Breast epithelium (tissue), 4 donors: Measurements from ENCODE around the gene RENBP. TPM values are rescaled to one million over a fixed set of nuclear protein-coding genes. Genes with fewer than 3 reads are reported as not detected.

Source experiments
- DNase-seq, 2 donors: peaks; one replicate each; pipeline ENCODE4 v3.0.0-alpha.2; 2019; ENCODE audit warnings: low spot score in 2 of 2
- H3K27ac ChIP-seq, 2 donors: fragments of 200-600 bp; sonication (generic) in 1 of 2; one replicate each; pipeline ENCODE4 v1.5.1; 2016 to 2019; ENCODE audit warnings: mild to moderate bottlenecking in 1 of 2
- H3K27me3 ChIP-seq, 2 donors: fragments of 200-600 bp; sonication (generic) in 1 of 2; one replicate each; pipeline versions ENCODE4 v1.5.1 to v1.6.0; 2017 to 2019; ENCODE audit warnings: control low read depth in 1 of 2, mild to moderate bottlenecking in 1 of 2
- H3K36me3 ChIP-seq: fragments of 200-600 bp; one replicate; pipeline ENCODE4 v1.5.1; 2019
- H3K4me1 ChIP-seq, 2 donors: fragments of 200-600 bp; sonication (generic); one replicate each; pipeline ENCODE4 v1.5.1; 2016 to 2019; ENCODE audit warnings: control low read depth in 1 of 2
- H3K4me3 ChIP-seq, 3 donors: fragments of 200-600 bp; sonication (generic); 1 replicate in 2 of 3; 2 replicates in 1 of 3; pipeline ENCODE4 v1.5.1; 2016 to 2019; ENCODE audit warnings: mild to moderate bottlenecking in 3 of 3, moderate library complexity in 2 of 3
- H3K9me3 ChIP-seq, 2 donors: fragments of 200-600 bp; sonication (generic) in 1 of 2; one replicate each; pipeline ENCODE4 v1.5.1; 2016 to 2019; ENCODE audit warnings: control low read depth in 1 of 2
- POLR2A ChIP-seq: fragments of 450-650 bp; IDR thresholded peaks from one replicate; pipeline ENCODE4 v1.6.1; 2016; ENCODE audit warnings: antibody characterized with exemption, mild to moderate bottlenecking, moderate library complexity
- POLR2AphosphoS5 ChIP-seq, 3 donors: sonication (generic); formaldehyde crosslinking; IDR thresholded peaks; one replicate each; pipeline ENCODE4 v1.6.1; 2017; ENCODE audit warnings: antibody characterized with exemption in 3 of 3
- intact Hi-C: fragments of 100-400 bp; cut with DNase I; formaldehyde crosslinking; loops from one replicate; pipeline ENCODE4 v1.15.1; 2023; ENCODE audit warnings: low total_unique reads
- total RNA-seq, 3 donors: library from RNA; depleted of rRNA; stranded (reverse); fragments of >200 nt; gene quantifications; one replicate each; pipeline ENCODE4 v1.1.0, GENCODE V29; 2016
- TF ChIP-seq, protein P1 (sequence below), 3 donors: fragments of 450-650 bp; IDR thresholded peaks; one replicate each; pipeline ENCODE4 v1.5.1; 2016 to 2017; ENCODE audit warnings: antibody characterized with exemption in 3 of 3, mild to moderate bottlenecking in 3 of 3, moderate library complexity in 3 of 3

The RENBP gene
- total RNA-seq, 3 donors from 2014 or later, result 6.6 to 50.7 (median 6.9) TPM

DNA sequence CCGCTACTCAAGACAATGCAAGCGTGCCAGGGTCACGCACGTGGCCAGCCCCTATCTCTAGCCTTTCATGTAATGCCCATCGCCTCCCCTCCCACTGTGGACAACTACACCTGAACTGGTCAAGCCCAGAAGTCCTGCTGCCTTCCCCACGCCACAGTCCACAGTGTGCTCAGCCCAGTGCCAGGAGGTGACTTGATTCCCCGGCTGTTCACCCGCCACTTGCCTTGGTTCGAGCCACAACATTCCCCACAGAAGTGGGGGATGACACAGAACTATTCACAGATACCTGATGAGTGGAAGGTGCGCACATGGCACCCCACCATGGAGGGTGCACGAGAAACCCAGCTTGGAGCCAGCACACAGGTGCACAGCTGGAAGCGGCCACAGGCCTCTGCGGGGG, 25.2 kb downstream of the RENBP start:
- H3K9me3 ChIP-seq, result no peaks in the 10 kb centered on the region
- no peaks in the 10 kb centered on the region for H3K4me1 ChIP-seq
- H3K4me3 ChIP-seq, result no peak overlapping the region
- no peaks in the 10 kb centered on the region for H3K36me3 ChIP-seq
- DNase-seq, result no peak
- intact Hi-C loops, result no loop called here
- H3K27me3 ChIP-seq, result peaks cover 0 to 71% of the 10 kb centered on the region in 2 donors
- TF ChIP-seq POLR2A (no peak), POLR2AphosphoS5 (IDR thresholded peaks at IDR 0.05) (no peak)
- TF ChIP-seq, protein P1, sequence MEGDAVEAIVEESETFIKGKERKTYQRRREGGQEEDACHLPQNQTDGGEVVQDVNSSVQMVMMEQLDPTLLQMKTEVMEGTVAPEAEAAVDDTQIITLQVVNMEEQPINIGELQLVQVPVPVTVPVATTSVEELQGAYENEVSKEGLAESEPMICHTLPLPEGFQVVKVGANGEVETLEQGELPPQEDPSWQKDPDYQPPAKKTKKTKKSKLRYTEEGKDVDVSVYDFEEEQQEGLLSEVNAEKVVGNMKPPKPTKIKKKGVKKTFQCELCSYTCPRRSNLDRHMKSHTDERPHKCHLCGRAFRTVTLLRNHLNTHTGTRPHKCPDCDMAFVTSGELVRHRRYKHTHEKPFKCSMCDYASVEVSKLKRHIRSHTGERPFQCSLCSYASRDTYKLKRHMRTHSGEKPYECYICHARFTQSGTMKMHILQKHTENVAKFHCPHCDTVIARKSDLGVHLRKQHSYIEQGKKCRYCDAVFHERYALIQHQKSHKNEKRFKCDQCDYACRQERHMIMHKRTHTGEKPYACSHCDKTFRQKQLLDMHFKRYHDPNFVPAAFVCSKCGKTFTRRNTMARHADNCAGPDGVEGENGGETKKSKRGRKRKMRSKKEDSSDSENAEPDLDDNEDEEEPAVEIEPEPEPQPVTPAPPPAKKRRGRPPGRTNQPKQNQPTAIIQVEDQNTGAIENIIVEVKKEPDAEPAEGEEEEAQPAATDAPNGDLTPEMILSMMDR (IDR thresholded peaks at IDR 0.05), result no peak
- no peak overlapping the region for H3K27ac ChIP-seq

- Histone ChIP-seq H3K27me3 (peaks cover 0 to 72% of the 10 kb centered on the region in 2 donors), H3K4me1 (no peaks in the 10 kb centered on the region), H3K36me3 (no peaks in the 10 kb centered on the region), H3K27ac (no peak overlapping the region), H3K4me3 (no peak overlapping the region), H3K9me3 (no peaks in the 10 kb centered on the region)
- no peak for TF ChIP-seq POLR2AphosphoS5 (IDR thresholded peaks at IDR 0.05)
- TF ChIP-seq POLR2A, result no peak
- intact Hi-C loops, result no loop called here
- DNase-seq, result peak in 1 of 2 donors; percentile 48
These were observed 26.6 kb downstream of the RENBP start for GRCh38 chrX:153917869-153918268.

DNA sequence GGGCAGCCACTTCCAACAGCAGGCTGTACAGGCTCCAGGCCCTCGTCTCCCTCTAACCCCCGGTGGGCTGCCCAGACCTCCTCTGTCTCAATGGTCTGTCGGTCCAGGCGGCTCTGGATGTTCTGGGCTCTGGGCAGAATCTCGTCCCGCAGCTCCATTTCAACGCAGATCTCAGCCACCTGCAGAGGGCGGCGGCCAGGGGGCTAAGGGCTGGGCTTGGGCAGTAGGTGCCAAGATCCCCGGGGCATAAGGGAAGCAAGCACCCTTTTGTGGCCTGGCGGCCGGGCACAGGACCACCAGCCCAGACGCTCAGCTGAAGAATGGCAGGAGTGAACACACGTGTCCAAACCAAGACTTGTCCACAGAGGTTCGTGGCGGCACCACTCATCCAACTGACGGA, 30.7 kb downstream of the RENBP start:
- intact Hi-C loops, result no loop called here
- Histone ChIP-seq H3K27me3 (peaks cover 0 to 65% of the 10 kb centered on the region in 2 donors), H3K27ac (no peak overlapping the region), H3K36me3 (no peaks in the 10 kb centered on the region), H3K4me1 (no peaks in the 10 kb centered on the region), H3K4me3 (no peak overlapping the region), H3K9me3 (no peaks in the 10 kb centered on the region)
- no peak for DNase-seq
- no peak for TF ChIP-seq POLR2AphosphoS5 (IDR thresholded peaks at IDR 0.05)
- TF ChIP-seq, protein P1 (IDR thresholded peaks at IDR 0.05), result no peak
- no peak for TF ChIP-seq POLR2A

GRCh38 chrX:153913211-153913610, 31.2 kb downstream of the RENBP start:
- Histone ChIP-seq H3K9me3 (no peaks in the 10 kb centered on the region), H3K4me3 (no peak overlapping the region), H3K4me1 (no peaks in the 10 kb centered on the region), H3K27me3 (peaks cover 0 to 65% of the 10 kb centered on the region in 2 donors), H3K27ac (no peak overlapping the region), H3K36me3 (no peaks in the 10 kb centered on the region)
- intact Hi-C loops, result no loop called here
- no peak for DNase-seq
- TF ChIP-seq, protein P1 (IDR thresholded peaks at IDR 0.05), result no peak
- no peak for TF ChIP-seq POLR2A
- TF ChIP-seq POLR2AphosphoS5 (IDR thresholded peaks at IDR 0.05), result no peak

GRCh38 chrX:153911798-153912197, 32.6 kb downstream of the RENBP start:
- intact Hi-C loops, result no loop called here
- peaks cover 0 to 76% of the 10 kb centered on the region in 2 donors for H3K27me3 ChIP-seq
- H3K27ac ChIP-seq, result no peak overlapping the region
- TF ChIP-seq POLR2A (no peak), POLR2AphosphoS5 (IDR thresholded peaks at IDR 0.05) (no peak)
- TF ChIP-seq, protein P1 (IDR thresholded peaks at IDR 0.05), result no peak
- no peak for DNase-seq
- no peaks in the 10 kb centered on the region for H3K36me3 ChIP-seq
- no peaks in the 10 kb centered on the region for H3K4me1 ChIP-seq
- H3K9me3 ChIP-seq, result no peaks in the 10 kb centered on the region
- H3K4me3 ChIP-seq, result no peak overlapping the region

DNA sequence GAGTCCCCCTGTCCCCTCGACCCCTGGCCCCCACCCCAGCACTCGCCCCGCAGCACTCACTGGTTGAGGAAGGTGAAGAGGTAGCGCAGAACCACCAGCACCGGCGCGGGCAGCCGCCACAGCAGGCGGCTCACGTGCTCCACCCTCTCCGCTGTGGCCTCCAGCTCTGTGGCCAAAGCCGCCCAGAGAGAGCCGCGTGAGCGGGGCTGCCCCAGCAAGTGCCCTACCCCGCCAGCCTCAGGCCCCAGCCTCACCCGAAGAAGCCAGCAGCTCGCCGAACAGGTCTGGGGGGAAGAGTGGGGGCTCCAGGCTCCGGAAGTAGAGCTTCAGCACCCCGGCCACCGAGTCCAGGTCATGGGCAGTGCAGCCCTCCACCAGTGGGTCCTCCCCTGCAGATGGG, 34.0 kb downstream of the RENBP start:
- no peak for DNase-seq
- no peak overlapping the region for H3K4me3 ChIP-seq
- TF ChIP-seq POLR2A, result no peak
- TF ChIP-seq, protein P1 (IDR thresholded peaks at IDR 0.05), result no peak
- no peak for TF ChIP-seq POLR2AphosphoS5 (IDR thresholded peaks at IDR 0.05)
- no peaks in the 10 kb centered on the region for H3K36me3 ChIP-seq
- no peaks in the 10 kb centered on the region for H3K9me3 ChIP-seq
- H3K4me1 ChIP-seq, result no peaks in the 10 kb centered on the region
- H3K27me3 ChIP-seq, result peaks cover 0 to 78% of the 10 kb centered on the region in 2 donors
- H3K27ac ChIP-seq, result no peak overlapping the region
- intact Hi-C loops, result no loop called here
